HEK293 (cell line): Measurements from ENCODE around the gene BBOX1.

Source experiments
- REPIN1 ChIP-seq: fragments of 450-650 bp; formaldehyde crosslinking; IDR thresholded peaks from 2 replicates; pipeline ENCODE4 v1.5.1; 2017; ENCODE audit warnings: missing biosample characterization, missing genetic modification characterization, low read depth
- REST ChIP-seq: fragments of 450-650 bp; formaldehyde crosslinking; IDR thresholded peaks from 2 replicates; pipeline ENCODE4 v1.5.1; 2016; ENCODE audit warnings: missing biosample characterization, missing genetic modification characterization
- YY1 ChIP-seq: fragments of 450-650 bp; formaldehyde crosslinking; IDR thresholded peaks from 2 replicates; pipeline ENCODE4 v1.5.1; 2018; ENCODE audit warnings: missing biosample characterization, missing genetic modification characterization
- ZNF18 ChIP-seq: fragments of 450-650 bp; formaldehyde crosslinking; IDR thresholded peaks from 2 replicates; pipeline ENCODE4 v1.5.1; 2016; ENCODE audit warnings: missing biosample characterization, missing genetic modification characterization
- ZNF223 ChIP-seq: fragments of 450-650 bp; formaldehyde crosslinking; IDR thresholded peaks from 2 replicates; pipeline ENCODE4 v1.5.1; 2016; ENCODE audit warnings: missing biosample characterization, missing genetic modification characterization
- ZNF510 ChIP-seq: fragments of 450-650 bp; formaldehyde crosslinking; IDR thresholded peaks from 2 replicates; pipeline ENCODE4 v1.5.1; 2018; ENCODE audit warnings: mild to moderate bottlenecking, missing genetic modification characterization, missing biosample characterization; ENCODE audit not compliant: insufficient replicate concordance
- ZNF529 ChIP-seq: fragments of 450-650 bp; formaldehyde crosslinking; IDR thresholded peaks from 2 replicates; pipeline ENCODE4 v1.5.1; 2017; ENCODE audit warnings: missing genetic modification characterization, missing biosample characterization; ENCODE audit not compliant: insufficient replicate concordance
- ZNF530 ChIP-seq: fragments of 450-650 bp; formaldehyde crosslinking; IDR thresholded peaks from 2 replicates; pipeline ENCODE4 v1.5.1; 2016; ENCODE audit warnings: low read depth, missing biosample characterization, missing genetic modification characterization
- ZNF610 ChIP-seq: fragments of 450-650 bp; formaldehyde crosslinking; IDR thresholded peaks from 2 replicates; pipeline ENCODE4 v1.5.1; 2016; ENCODE audit warnings: missing biosample characterization, missing genetic modification characterization, borderline replicate concordance
- ZNF623 ChIP-seq: fragments of 450-650 bp; formaldehyde crosslinking; IDR thresholded peaks from 2 replicates; pipeline ENCODE4 v1.5.1; 2016; ENCODE audit warnings: missing biosample characterization, missing genetic modification characterization
- ZSCAN16 ChIP-seq: fragments of 450-650 bp; formaldehyde crosslinking; IDR thresholded peaks from 2 replicates; pipeline ENCODE4 v1.5.1; 2016; ENCODE audit warnings: missing biosample characterization, missing genetic modification characterization
- TF ChIP-seq, protein P1 (sequence below): fragments of 450-650 bp; formaldehyde crosslinking; IDR thresholded peaks from 2 replicates; pipeline ENCODE4 v1.5.1; 2016; ENCODE audit warnings: missing biosample characterization, missing genetic modification characterization
- TF ChIP-seq, protein P2 (sequence below): fragments of 450-650 bp; formaldehyde crosslinking; IDR thresholded peaks from 2 replicates; pipeline ENCODE4 v1.5.1; 2016; ENCODE audit warnings: missing biosample characterization, missing genetic modification characterization
- TF ChIP-seq, protein P3 (sequence below): fragments of 450-650 bp; formaldehyde crosslinking; optimal IDR thresholded peaks from 2 replicates; pipeline ENCODE3; 2016; ENCODE audit warnings: missing biosample characterization, mild to moderate bottlenecking, missing genetic modification characterization

DNA sequence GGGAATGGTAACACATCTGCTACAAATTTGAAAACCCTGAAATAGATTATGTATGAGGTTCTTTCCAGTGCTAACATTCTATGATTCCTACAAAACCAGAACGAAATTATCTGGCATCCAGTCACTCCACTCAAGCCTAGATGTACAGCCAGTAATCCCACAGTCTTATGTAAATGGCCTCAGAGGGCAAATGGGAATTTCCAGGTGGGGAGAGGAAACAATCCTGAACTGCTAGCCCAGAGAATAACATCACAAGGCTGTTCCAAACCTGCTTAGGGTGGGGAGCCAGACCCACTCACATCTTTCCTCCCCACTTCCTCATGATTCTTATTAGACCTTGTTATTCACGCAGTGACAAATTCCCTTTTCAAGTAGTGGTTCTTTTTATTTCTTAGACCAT lies 43.2 kb upstream of the BBOX1 start:
- TF ChIP-seq REPIN1 (no peak), ZNF530 (tag by site-specific recombination) (no peak), ZNF610 (tag by site-specific recombination) (no peak), ZNF623 (tag by site-specific recombination) (no peak), ZNF529 (tag by site-specific recombination) (no peak), REST (tag by site-specific recombination) (no peak), ZSCAN16 (no peak), YY1 (tag by site-specific recombination) (no peak), ZNF18 (no peak), ZNF223 (no peak), ZNF510 (tag by site-specific recombination) (no peak)
- TF ChIP-seq, protein P1, sequence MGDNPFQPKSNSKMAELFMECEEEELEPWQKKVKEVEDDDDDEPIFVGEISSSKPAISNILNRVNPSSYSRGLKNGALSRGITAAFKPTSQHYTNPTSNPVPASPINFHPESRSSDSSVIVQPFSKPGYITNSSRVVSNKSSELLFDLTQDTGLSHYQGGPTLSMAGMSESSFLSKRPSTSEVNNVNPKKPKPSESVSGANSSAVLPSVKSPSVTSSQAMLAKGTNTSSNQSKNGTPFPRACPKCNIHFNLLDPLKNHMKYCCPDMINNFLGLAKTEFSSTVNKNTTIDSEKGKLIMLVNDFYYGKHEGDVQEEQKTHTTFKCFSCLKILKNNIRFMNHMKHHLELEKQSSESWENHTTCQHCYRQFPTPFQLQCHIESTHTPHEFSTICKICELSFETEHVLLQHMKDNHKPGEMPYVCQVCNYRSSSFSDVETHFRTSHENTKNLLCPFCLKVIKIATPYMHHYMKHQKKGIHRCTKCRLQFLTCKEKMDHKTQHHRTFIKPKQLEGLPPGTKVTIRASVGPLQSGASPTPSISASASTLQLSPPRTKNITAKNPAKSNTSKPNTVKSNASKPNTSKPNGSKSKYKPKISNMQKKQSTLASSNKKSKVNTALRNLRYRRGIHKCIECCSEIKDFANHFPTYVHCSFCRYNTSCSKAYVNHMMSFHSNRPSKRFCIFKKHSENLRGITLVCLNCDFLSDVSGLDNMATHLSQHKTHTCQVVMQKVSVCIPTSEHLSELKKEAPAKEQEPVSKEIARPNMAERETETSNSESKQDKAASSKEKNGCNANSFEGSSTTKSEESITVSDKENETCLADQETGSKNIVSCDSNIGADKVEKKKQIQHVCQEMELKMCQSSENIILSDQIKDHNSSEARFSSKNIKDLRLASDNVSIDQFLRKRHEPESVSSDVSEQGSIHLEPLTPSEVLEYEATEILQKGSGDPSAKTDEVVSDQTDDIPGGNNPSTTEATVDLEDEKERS (tag by site-specific recombination) = no peak
- TF ChIP-seq, protein P2, sequence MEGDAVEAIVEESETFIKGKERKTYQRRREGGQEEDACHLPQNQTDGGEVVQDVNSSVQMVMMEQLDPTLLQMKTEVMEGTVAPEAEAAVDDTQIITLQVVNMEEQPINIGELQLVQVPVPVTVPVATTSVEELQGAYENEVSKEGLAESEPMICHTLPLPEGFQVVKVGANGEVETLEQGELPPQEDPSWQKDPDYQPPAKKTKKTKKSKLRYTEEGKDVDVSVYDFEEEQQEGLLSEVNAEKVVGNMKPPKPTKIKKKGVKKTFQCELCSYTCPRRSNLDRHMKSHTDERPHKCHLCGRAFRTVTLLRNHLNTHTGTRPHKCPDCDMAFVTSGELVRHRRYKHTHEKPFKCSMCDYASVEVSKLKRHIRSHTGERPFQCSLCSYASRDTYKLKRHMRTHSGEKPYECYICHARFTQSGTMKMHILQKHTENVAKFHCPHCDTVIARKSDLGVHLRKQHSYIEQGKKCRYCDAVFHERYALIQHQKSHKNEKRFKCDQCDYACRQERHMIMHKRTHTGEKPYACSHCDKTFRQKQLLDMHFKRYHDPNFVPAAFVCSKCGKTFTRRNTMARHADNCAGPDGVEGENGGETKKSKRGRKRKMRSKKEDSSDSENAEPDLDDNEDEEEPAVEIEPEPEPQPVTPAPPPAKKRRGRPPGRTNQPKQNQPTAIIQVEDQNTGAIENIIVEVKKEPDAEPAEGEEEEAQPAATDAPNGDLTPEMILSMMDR (tag by site-specific recombination) = no peak
- TF ChIP-seq, protein P3, sequence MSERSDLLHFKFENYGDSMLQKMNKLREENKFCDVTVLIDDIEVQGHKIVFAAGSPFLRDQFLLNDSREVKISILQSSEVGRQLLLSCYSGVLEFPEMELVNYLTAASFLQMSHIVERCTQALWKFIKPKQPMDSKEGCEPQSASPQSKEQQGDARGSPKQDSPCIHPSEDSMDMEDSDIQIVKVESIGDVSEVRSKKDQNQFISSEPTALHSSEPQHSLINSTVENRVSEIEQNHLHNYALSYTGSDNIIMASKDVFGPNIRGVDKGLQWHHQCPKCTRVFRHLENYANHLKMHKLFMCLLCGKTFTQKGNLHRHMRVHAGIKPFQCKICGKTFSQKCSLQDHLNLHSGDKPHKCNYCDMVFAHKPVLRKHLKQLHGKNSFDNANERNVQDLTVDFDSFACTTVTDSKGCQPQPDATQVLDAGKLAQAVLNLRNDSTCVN (tag by site-specific recombination) = no peak
